Activated T-cell treated with anti-CD3 and anti-CD28 coated beads for 24 hours (primary cell): ENCODE data around the gene SCO2.
A peak's percentile ranks its signal among the peaks of the same experiment; 100 is the strongest.

Experiments
- DNase-seq: peaks from one replicate; pipeline ENCODE4 v3.0.0-alpha.2; 2020; ENCODE audit warnings: low read depth

SCO2 gene, protein sequence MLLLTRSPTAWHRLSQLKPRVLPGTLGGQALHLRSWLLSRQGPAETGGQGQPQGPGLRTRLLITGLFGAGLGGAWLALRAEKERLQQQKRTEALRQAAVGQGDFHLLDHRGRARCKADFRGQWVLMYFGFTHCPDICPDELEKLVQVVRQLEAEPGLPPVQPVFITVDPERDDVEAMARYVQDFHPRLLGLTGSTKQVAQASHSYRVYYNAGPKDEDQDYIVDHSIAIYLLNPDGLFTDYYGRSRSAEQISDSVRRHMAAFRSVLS

DNA sequence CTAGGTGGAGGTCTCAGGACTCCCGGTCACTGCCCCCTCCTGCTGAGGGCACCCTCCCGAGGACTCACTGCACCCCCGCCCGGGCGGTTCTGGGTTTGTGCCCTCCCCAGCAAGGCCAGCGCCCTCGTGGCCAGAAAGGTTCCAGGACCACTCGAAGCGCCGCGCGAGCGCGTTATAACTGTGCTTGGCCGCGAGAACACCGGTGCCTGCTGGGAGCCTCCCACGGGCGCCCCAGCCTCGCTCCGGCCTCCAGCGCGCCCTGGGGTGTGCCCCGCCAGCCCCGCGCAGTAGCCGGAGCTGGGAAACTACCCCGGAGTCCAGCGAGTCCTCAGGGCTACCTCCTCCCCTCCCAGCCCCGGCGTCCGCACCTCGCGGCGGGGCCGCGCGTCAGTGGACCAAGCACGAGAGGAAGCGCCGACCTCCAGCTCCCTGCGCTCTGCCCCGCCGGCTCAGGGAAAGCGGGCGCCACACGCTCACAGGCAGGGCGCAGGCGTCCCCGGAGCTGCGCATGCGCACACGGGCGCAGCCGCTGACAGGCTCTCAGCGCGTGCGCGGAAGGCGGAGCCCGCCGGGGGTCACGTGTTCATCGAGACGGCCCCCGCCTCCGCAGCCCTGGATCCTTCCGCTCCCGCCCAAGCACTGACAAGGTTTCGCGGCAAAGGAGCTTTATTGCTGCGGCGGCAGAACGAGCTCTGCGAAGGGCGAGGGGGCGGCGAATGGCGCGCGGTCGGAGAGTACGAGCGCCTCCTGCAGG, at the start of gene SCO2:
Gene SCO2 (minus strand): TSS at position 495 of the 754 bp plus-strand sequence. CDS start 1,187 bp downstream, outside the sequence.
- peak; percentile 97 for DNase-seq

DNA sequence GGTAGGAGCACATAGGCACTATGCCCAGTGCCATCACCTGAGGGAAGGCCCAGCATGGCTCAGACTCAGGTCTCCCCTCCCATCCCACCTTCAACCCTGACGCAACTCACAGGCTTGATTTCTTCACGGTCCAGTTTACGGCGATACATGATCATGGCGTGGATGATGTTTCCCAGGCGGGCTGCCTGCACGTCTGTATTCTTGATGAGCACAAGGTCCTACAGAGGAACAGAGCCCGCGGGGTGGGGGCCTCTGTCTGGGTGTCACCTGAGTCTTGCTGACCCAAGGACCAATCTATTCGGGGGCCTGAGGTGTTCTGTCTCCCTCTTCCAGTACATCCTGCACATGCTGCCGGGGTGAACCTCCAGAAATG, 49.0 kb upstream of the SCO2 start:
- DNase-seq: no peak

DNA sequence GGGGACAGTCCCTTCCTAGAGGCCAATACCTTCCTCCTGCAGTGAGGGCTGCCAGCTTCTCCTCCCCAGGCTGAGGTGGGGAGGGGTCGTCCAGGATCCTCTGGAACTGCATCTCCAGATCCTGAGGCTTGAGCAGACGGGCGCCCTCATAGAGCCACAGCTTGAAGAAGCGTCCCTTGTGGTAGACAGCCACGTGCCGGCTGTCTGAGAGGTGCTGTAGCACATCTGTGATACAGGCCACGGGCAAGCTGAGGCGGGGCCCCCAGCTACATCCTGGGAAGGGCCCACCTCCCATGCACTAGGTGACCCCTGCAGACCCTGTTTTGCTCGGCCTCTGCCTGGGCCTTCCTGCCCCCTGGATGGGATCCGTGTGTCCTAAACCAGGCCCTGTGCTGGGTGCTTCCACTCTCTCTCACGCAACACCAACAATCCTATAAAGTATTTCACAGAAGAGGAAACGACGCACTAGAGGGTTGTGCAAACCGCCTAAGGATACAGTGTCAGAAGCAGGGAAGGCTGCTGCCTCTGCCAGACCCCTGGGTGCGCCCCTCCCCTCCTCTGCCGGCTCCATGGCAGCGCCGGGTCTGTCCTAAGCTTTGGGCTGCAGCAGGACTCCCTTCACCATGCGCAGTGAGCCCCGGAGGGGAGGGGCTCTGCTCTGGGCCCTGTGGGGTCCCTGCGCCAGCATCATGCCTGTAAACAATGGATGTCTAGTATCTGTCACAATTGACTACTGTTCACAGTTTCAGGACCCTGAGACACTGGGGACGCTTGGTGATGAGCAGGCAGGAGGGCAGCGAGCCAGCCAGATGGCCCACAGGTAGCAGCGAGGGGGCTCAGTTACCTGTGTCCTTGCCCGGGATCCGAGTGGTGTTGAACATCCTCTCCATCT, 48.3 kb upstream of the SCO2 start:
- no peak for DNase-seq

DNA sequence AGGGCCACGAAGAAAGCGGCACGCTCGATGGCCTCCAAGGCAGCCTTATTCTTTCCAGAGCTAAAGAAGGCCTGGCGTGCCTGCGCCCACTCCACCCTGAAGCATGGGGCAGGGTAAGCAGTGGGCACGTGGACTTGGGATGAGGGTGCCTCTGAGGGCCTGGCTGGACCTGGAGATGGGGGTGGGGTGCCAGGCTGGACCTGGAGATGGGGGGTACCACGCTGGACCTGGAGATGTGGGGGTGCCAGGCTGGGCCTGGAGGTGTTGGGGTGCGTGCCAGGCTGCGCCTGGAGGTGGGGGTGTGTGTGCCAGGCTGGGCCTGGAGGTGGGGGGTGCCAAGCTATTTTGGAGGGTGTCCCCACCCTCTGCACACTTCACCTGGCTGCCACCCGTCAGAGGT, 47.6 kb upstream of the SCO2 start:
- DNase-seq: no peak

DNA sequence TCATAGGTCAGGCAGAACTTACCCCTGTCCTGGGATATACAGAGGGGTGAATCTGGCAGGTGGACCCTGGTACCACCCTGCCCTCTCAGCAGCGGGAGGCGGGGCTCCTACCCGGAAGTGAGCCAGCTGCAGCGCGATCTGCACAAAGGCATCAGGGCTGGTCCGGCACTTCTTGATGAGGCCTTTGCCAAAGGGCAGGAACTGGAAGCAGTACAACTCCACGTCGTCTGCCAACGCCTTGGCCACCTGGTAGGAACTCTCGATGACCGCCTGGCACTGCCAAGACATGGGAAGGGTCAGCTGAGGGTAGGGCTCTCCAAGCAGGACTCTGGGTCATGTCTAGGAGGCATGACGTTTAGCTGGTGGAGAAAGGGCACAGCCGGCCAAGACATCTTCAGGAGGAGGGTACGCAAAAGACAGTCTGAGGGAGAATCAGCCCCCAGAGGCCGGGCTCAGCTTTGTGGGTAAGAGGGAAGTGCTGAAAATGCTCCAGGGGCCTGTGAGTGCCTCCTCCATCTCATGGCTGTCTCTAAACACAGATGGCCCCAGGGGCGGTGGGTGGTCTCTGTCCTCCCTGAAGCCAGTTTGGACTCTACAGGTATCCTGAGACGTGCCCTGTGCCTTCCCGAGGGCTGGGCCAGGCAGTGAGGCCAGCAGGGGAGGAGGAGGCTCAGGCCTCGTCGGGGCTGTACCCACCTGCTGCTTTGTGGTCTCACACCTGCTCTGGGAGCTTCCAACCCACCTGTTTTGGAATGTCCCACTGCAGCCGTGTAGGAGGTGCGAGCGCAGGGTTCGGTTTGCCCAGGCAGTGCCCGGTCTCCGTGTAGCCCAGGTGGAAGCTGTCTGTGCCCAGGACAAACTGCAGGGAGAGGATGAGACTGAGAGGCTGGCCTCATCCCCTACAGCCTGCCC, 46.1 kb upstream of the SCO2 start:
- DNase-seq: no peak

DNA sequence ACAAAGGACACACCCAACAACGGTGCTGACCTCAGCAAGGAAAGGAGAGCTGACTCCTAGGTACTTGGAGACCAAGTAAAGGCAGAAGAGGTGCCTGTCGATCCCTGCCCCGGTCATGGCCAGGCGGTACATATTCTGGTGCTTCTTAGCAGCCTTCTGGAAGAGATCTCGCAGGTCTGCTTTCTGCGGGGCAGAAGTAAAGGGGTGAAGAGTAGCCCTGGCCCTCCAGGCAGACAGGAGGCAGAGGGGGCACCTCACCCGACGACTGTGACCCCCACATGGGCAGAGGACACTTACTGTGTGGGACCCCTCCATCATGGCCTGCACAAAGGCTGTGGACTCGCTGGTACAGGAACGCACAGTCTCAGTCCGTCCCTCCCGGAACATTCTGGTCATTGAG, 45.5 kb upstream of the SCO2 start:
- no peak for DNase-seq

DNA sequence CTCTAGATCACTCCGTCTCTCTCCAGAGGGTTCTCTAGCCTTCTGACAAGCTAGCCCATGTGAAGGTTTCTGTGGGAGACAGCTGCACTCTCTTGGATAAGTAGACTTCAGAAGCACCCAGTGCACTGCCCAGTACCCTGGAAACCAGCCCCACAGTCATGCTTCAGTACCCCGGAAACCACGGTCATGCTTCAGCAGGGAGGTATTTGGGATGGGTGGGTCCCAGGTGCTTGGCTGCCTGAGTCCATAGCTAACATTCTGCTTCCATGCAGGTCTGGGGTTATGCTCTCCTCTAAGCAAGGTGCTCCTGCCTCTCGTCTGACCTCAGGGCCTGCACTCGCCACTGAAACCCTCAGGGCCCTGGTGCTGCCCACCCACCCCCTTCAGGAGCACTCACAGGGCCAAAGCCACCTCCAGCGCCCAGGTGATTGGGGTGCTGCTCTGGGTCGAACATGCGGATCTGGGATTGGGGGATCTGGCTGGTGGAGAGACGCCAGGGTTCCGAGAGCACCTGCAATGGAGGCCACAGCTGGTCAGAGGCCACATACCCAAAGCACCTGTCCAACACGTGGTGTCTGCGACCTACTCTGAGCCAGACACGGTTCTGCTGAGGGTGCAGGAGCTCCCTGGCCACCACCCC, 44.6 kb upstream of the SCO2 start:
- no peak for DNase-seq

DNA sequence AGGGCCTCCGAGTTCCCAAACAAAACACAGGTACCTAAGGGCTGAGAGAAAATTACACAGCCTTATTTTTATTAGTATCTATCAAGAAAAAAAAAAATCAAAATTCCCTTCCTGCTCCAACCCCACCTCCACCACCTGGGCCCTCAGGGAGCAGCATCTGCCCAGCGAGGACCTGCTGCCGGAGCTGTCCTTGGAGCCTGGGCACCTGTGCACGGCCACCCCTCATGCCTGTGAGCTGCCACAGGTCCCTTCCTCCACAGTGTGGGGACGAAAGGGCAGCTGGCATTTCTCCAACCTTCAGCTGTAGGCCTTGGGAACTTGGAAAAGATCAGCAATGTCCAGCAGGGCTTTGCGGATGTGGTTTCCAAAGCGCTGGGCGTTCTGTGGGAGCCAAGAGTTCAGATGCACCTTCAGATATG, 43.7 kb upstream of the SCO2 start:
- DNase-seq: no peak

DNA sequence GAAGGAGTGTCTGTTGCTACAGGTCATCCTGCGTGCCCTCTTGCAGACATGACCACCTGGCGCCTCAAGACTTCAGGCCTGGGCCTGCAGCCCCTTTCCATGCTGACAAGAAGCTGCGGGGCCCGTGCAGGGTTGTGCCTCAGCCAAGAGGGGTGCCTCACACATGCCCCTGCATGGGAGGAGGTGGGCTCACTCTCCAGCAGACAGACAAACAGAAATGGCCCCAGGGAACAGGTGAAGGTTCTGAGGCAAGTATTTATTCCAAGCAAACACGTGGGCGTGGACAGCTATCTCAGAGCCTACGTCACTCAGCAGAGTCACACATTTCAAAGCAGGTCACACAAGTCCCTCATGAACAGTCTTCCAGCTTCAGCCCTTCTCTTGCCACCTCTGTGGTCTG, 43.2 kb upstream of the SCO2 start:
- no peak for DNase-seq

DNA sequence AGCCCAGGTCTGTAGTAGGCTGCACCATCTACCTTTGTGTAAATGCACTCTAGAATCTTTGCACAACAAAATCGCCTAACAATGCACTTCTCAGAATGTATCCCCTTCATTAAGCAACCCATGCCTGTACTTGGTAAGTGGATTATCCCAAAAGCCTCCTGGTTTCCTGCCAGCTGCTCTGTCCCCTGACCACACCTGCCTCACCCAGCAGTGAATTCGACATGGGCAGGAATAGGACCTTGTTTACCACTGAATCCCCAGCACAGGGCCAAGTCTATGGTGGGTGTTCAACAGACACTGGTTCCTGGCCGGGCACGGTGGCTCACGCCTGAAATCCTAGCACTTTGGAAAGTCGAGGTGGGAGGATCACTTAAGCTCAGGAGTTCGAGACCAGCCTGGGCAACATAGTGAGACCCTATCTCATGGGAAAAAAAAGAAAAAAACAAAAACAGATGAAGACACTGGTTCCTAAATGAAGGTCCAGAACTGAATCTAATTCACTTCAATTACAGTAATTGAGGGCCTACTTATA, 42.4 kb upstream of the SCO2 start:
- DNase-seq: no peak

DNA sequence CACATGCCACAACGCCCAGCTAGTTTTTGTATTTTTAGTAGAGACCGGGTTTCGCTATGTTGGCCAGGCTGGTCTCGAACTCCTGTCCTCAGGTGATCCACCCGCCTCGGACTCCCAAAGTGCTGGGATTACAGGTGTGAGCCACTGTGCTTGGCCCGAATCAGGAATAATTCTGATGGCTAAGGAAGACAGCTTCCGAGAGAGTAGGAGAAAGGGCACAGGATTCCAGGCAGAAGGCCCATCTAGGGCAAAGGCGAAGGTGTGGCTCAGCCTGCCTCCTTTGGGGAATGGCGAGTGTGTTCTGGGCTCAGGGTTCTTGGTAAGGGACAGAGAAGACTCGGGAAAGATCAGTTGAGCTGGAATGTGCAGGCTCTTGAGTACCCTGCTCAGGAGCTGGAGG, 38.9 kb upstream of the SCO2 start:
- no peak for DNase-seq

DNA sequence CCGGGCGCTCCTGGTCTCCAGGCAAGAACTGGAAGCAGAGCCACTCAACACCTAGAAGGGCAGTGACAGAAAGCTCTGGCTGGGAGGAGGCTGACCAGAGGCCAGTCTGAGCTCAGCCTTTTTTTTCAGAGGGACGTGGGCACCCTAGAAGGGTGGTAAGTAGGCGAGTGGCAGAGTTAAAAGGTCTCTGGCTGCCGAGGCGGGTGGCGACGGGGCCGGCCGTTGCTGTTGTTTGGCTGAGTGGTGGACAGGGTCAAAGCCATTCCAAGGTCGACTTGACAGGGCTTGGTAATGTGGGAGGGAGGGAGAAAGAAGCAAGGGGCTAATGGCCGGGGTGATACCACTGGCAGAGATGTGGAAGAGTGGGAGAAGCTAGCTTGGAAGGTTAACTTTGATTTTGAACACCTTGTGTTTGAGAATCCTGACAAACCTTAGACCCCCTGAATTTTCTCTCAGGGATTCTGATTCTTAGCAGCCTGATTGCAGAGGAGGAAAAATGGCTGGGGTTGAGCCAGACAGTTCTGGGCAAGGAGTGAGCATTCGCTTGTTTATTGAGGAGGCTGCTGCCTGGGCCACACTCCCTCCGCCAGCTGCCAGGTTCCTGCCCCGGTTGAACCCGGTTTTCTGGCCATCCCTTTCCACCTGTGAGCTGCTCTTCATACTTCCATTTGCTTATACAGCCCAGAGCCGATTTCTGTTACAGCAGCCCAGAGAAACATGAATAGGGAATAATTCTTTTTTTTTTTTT, 38.2 kb upstream of the SCO2 start:
- no peak for DNase-seq

DNA sequence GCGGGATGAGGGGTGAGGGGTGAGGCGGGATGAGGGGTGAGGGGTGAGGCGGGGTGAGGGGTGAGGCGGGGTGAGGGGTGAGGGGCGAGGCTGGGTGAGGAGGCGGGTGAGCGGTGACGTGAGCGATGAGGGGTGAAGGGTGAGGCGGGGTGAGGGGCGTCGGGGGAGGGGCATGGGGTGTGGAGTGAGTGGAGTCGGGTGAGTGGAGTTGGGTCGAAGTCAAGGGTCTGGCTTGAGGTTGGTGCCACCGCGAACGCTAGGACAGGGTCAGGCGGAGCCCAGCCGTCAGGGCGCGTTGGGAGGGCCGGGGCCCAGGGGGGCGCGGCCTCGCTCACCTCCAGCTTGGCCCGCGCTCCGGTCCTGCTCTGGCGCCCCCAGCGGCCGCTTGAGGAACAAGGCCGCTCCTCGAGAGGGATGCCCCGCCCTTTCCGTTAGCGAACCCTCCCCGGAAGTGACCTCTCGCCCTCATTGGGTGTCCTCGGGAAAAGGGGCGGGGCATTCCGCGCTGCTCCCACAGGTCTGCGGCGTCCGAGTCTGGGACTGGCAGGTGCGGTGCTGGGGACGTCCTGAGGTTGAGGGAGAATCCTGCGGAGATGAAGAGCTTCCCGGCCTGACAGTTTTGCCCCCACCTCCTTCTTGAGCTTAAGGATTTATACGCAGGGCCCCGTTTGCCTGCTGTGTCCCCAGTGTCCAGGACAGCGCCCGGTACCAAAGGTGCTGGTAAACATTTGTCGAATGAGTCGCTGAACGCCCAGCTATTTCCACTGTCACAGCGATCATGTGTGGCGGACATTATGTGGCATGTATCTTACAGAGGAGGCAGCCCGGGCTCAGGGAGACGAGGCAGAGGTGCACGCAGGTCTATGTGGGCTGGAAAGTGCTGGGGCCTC, 37.4 kb upstream of the SCO2 start, which contains the start of gene SYCE3:
Gene SYCE3 (minus strand): TSS at position 397 of the 890 bp plus-strand sequence. CDS start 6,514 bp downstream, outside the sequence.
- peak; percentile 96 for DNase-seq

DNA sequence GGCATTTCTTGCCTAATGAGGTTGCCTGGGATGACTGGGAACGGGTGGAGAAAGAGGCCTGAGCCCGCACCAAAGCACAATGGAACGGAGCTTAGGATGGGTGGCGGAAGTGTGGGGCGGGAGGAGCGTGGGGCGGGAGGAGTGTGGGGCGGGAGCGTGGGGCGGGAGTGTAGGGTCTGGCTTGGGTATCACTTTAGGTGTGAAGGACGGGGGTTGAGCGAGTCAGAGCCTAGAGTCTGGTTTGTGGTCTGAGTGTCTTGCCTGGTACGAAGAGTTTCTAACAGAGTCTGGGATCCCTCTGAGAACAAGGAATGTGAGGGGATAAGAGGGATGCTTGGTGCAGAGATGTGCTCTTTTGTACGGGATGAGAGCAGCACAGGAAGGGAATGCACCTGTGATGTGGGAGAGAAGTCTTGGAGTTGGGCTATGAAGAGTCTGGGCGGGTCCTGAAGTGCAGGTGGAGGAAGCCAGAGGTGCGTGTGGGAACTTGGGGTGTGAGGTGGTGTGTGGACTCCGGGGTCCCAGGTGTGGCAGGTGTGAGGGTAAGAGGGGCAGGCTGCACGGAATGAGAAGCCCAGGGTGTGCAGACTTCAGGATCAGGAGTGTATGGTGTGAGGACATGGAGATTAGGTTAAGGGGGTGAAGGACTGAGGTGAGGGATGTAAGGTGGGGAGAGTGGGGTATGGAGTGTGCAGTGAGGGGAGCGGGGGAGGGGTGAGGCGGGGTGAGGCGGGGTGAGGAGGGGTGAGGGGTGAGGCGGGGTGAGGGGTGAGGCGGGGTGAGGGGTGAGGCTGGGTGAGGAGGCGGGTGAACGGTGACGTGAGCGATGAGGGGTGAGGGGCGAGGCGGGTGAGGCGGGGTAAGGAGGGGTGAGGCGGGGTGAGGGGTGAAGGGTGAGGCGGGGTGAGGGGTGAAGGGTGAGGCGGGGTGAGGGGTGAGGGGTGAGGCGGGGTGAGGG, 36.3 kb upstream of the SCO2 start:
- no peak for DNase-seq

DNA sequence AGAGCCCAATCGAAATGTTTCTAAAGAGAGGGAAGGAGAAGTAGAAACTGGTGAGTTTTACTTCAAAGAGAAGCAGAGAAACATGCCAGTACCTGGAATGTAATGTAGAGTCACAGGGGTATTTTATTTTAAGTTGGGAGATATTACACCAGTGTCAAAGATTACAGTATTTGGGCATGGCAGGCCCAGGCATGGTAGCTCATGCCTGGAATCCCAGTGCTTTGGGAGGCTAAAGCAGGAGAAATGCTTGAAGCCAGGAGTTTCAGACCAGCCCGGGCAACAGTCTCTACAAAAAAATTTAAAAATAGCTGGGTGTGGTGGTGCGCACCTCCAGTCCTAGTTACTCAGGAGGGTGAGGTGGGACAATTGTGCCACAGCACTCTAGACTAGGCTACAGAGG, 34.6 kb upstream of the SCO2 start:
- no peak for DNase-seq

DNA sequence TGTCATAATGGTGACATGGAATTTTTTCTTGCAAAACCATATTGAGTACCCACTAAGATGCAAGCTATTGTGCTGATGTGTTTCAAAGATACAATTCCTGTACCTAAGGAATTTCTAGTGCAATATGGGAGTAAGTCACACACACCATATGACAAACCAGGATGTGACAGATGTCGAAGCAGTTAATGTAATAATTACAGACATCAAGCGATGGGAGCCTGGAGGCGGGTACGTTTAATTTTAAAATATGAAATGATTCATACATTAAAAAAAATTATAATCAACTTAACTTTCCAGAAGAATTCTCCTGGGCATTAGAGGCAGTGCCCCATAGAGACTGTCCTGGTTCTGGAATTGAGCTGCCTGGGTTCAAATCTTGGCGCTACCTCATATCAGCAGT, 31.3 kb upstream of the SCO2 start:
- no peak for DNase-seq

DNA sequence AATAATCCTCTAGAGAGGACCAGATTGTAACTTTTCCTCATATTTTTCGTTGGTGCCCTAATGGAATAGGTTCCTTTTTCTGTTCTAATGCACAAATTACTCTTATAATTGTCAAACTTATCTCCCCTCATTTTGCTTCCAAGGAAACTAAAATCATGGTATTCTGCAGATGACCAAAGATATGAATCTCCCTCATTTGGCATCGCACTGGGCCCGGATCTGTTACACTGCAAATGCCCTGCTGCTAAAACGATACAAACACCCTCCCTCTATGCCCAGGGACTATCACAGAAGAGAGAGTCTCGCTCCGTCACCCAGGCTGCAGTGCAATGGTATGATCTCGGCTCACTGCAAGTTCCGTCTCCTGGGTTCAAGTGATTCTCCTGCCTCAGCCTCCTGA, 27.9 kb upstream of the SCO2 start:
- DNase-seq: no peak
